Activated CD4-positive, alpha-beta memory T cell treated with anti-CD3 and anti-CD28 coated beads, Interleukin-2, amount 10 ng/mL, durations not matched to agents 7 days and 5 days (primary cell): ENCODE data around the gene HEG1. TPM values are rescaled to one million over a fixed set of nuclear protein-coding genes. Genes with fewer than 3 reads are reported as not detected.
A peak's percentile ranks its signal among the peaks of the same experiment; 100 is the strongest.

Experiments used
- CTCF ChIA-PET: fragments of 350-600 bp; sonication (Branson Sonifier 250); formaldehyde crosslinking; loops from one replicate; lab custom pipeline; 2021; ENCODE audit warnings: antibody characterized with exemption, inconsistent platforms; lab: Charles Lee
- POLR2A ChIA-PET: fragments of 350-600 bp; sonication (Branson Sonifier 250); formaldehyde crosslinking; loops from one replicate; lab custom pipeline; 2021; ENCODE audit warnings: antibody characterized with exemption; lab: Charles Lee
- DNase-seq: peaks from one replicate; pipeline ENCODE4 v3.0.0-alpha.2; 2020
- H3K27ac Mint-ChIP-seq: one replicate; pipeline ENCODE4 v1.8.0; 2021; ENCODE audit warnings: mild to moderate bottlenecking, mixed read lengths
- H3K27me3 Mint-ChIP-seq: one replicate; pipeline ENCODE4 v1.8.0; 2021; ENCODE audit warnings: mixed read lengths
- H3K36me3 Mint-ChIP-seq: one replicate; pipeline ENCODE4 v1.8.0; 2021; ENCODE audit warnings: low read depth, mixed read lengths
- H3K4me1 Mint-ChIP-seq: one replicate; pipeline ENCODE4 v1.8.0; 2021; ENCODE audit warnings: mixed read lengths
- H3K4me3 Mint-ChIP-seq: one replicate; pipeline ENCODE4 v1.8.0; 2021; ENCODE audit warnings: mild to moderate bottlenecking, mixed read lengths
- H3K9me3 Mint-ChIP-seq: one replicate; pipeline ENCODE4 v1.8.0; 2021; ENCODE audit warnings: mixed read lengths
- total RNA-seq, 2 experiments: library from RNA; stranded (reverse); gene quantifications; one replicate each; pipeline ENCODE4 v1.2.3, GENCODE V29; 2021

The HEG1 gene
- total RNA-seq, 2 experiments from 2014 or later = 26.7 to 27.7 TPM

DNA sequence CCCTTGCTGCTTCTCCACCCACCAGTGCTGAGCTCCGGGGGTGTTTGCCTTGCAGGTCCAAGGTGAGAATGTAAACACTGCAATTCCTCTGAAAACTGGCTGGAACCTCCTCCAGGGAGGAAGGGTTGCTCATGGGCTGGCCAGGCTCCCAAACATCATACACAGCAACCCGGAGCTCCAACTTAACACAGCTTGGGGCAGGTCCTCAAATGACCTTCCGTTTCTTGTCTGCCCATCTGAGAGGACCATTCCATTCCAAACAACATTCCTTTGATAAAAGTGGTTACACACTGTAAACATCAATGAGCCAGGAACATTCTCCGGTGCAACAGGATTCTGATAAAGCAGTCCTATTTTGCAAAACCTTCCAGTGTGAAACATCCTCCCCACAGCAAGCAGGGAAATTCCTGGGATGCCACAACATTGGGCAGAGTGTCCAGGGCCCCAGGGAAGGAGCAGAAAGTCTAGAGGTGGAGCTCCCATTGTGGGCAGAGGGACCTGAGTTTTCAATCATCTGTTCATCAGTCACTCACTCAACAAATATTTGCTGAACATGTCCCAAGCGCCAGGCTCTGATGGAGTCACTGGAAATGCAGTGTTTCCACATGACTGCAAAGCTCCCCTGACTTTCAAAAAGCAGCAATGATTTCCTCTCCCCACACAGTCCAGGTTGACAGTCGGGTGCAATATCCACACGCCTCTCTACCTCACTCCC is 7.3 kb upstream of the HEG1 start:
- H3K27me3 Mint-ChIP-seq = peaks cover 66% of the 10 kb centered on the region
- ChIA-PET CTCF (no interaction called here), POLR2A (no interaction called here)
- H3K36me3 Mint-ChIP-seq = no peaks in the 10 kb centered on the region
- H3K4me1 Mint-ChIP-seq = no peaks in the 10 kb centered on the region
- H3K27ac Mint-ChIP-seq = no peak overlapping the region
- DNase-seq = no peak
- H3K4me3 Mint-ChIP-seq = no peak overlapping the region
- H3K9me3 Mint-ChIP-seq = peaks cover 4% of the 10 kb centered on the region

DNA sequence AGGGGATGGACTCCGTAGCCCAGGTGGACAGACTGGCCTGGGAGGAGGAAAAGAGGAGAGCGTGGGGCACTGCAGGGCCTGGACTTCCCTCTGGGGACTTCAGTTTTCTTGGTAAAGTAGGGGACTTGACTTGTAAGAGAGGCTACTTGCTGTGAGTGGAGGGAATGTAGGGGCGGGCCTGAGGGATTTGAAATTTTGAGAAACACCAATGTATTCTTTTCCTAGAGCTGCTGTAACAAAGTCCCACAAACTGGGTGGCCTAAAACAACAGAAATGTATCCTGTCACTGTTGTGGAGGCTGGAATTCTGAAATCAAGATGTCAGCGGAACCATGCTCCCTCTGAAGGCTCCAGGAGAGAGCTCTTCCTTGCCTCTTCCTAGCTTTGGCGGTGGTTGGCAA is 5.8 kb upstream of the HEG1 start:
- Mint-ChIP-seq H3K4me1 (no peaks in the 10 kb centered on the region), H3K9me3 (peaks cover 4% of the 10 kb centered on the region), H3K36me3 (no peaks in the 10 kb centered on the region), H3K27me3 (peaks cover 62% of the 10 kb centered on the region), H3K4me3 (no peak overlapping the region), H3K27ac (no peak overlapping the region)
- POLR2A ChIA-PET = no interaction called here
- DNase-seq = no peak
- CTCF ChIA-PET = no interaction called here

GRCh38 chr3:125061170-125061569 is 5.4 kb upstream of the HEG1 start:
- Mint-ChIP-seq H3K4me1 (peaks cover 4% of the 10 kb centered on the region), H3K9me3 (peaks cover 4% of the 10 kb centered on the region), H3K4me3 (no peak overlapping the region), H3K27ac (no peak overlapping the region), H3K27me3 (peaks cover 67% of the 10 kb centered on the region), H3K36me3 (no peaks in the 10 kb centered on the region)
- ChIA-PET CTCF (no interaction called here), POLR2A (no interaction called here)
- DNase-seq = no peak

- Mint-ChIP-seq H3K9me3 (peaks cover 3% of the 10 kb centered on the region), H3K4me1 (peaks cover 6% of the 10 kb centered on the region), H3K27ac (no peak overlapping the region), H3K4me3 (no peak overlapping the region), H3K27me3 (peaks cover 66% of the 10 kb centered on the region), H3K36me3 (peaks cover 1% of the 10 kb centered on the region)
- POLR2A ChIA-PET = no interaction called here
- CTCF ChIA-PET = no interaction called here
- DNase-seq = no peak
Observed at GRCh38 chr3:125059488-125060245, 3.9 kb upstream of the HEG1 start.

DNA sequence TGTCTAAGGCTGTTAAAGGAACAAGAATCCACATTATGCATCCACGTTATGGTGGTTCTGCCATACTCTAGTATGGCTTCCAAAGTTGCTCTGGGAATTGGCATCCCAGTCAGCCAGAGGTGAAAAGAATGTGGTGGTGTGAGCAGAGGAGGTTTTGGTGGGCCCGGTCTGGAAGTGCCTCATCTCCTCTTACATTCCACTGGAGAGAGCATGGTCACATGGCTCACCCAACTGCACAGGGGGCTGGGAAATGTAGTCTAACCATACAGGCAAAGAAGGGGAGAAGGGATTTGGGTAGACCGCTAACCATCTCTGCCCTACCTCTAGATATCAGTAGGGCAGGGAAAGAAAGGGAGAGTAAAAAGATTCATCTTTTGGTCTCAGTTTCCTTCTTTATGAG is 3.2 kb upstream of the HEG1 start:
- H3K9me3 Mint-ChIP-seq = no peaks in the 10 kb centered on the region
- peaks cover 7% of the 10 kb centered on the region for H3K36me3 Mint-ChIP-seq
- H3K4me1 Mint-ChIP-seq = peaks cover 13% of the 10 kb centered on the region
- DNase-seq = no peak
- no peak overlapping the region for H3K27ac Mint-ChIP-seq
- CTCF ChIA-PET = no interaction called here
- H3K4me3 Mint-ChIP-seq = no peak overlapping the region
- POLR2A ChIA-PET = interaction anchor here (1.5 kb wide), 1 partner anchor 316 kb away, joined by 3 read pairs; no protein-coding TSS in a partner anchor
- peaks cover 59% of the 10 kb centered on the region for H3K27me3 Mint-ChIP-seq

DNA sequence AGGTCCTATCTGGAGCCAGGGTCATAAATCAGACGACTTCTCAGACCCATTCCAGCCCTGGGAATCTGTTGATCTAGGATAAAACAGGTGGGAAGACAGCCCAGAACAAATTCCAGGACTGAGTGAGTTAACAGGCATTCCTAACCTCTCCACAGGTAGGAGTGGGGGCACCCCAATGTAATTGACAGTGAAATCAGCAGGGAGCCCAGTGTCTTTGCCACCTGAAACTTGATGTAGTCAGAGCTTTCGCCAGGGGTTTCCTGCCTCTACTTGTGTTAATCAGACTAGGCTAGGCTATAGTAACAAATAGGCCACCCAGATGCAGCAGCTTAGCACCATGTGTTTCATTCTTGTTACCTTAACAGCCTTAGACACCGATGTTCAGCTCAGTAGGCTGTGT is 2.7 kb upstream of the HEG1 start:
- ChIA-PET CTCF (no interaction called here), POLR2A (interaction anchor here (1.2 to 1.5 kb wide), 2 partner anchors 26 to 316 kb away, joined by 3 read pairs; no protein-coding TSS in a partner anchor)
- Mint-ChIP-seq H3K27me3 (peaks cover 55% of the 10 kb centered on the region), H3K4me3 (no peak overlapping the region), H3K9me3 (no peaks in the 10 kb centered on the region), H3K36me3 (peaks cover 11% of the 10 kb centered on the region), H3K4me1 (peaks cover 17% of the 10 kb centered on the region), H3K27ac (no peak overlapping the region)
- DNase-seq = no peak

DNA sequence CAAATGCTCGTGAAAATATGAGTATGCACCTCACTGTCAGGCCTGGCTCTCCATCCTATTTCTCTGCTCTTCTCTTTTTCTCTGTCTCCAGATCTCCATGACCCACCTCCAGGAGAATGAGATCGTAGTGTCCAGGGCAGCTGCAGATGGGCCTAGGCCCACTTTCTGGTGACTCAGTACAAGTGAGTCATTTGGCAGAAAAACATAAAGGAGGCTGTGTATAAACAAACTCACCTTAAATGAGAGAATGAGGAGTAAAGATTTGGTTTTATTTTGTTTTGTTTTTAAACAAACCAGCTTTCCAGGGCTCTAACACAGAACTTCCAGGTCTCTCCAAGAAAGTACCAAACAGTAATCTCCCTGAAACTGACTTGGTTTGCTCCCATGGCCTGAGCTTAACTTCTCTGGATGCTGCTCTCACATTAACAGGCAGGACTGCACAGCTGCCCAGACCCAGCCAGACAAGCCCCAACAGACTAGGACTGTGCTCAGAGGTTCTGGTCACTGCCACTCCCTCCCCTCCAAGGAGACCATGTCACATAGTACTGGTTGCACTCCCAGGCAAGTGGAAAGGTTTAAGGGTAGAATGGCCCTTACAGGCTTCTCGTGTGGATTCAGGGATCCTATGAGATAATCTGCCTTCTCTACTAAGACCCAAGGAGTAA is 1.5 kb upstream of the HEG1 start:
- Mint-ChIP-seq H3K4me1 (peaks cover 29% of the 10 kb centered on the region), H3K27ac (no peak overlapping the region), H3K27me3 (peaks cover 46% of the 10 kb centered on the region), H3K36me3 (peaks cover 12% of the 10 kb centered on the region), H3K9me3 (no peaks in the 10 kb centered on the region), H3K4me3 (no peak overlapping the region)
- DNase-seq = no peak
- ChIA-PET CTCF (no interaction called here), POLR2A (interaction anchor here (1.2 to 1.5 kb wide), 2 partner anchors 25 to 317 kb away, joined by 3 read pairs; no protein-coding TSS in a partner anchor)

DNA sequence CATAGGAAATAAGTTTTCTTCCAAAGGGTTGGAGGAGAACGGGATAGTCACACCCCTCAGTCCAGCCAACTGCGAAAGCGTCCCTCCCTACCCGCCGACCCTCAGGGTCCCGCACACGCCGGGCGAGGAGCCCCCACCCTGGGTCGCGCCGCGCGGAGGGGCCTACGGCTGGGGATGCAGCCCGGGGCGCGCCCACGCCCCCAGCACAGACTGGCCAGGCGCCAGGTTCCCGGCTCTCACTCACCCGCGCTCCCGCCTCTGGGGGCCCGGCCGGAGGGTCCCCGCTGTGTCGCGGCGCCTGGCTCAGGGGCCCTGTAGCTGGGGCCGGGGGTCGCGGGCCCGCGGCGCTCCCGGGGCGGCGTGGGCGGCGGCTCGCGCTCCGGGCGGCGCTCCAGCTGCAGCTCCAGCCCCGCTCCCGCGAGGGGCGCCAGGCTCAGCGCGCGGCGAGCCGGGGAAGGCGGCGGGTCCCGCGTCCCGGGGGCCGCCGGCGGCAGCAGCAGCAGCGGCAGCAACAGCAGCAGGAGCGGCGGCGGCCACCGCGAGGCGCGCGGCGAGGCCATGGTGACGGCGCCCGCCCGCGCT is 375 bp downstream of the HEG1 start:
- Mint-ChIP-seq H3K27me3 (peaks cover 29% of the 10 kb centered on the region), H3K36me3 (peaks cover 15% of the 10 kb centered on the region), H3K27ac (peak overlapping the region; percentile 32), H3K9me3 (no peaks in the 10 kb centered on the region), H3K4me1 (peaks cover 48% of the 10 kb centered on the region), H3K4me3 (peak overlapping the region; percentile 84)
- CTCF ChIA-PET = no interaction called here
- POLR2A ChIA-PET = interaction anchor here (1.1 to 1.4 kb wide), 2 partner anchors 34 to 74 kb away, joined by 3 to 4 read pairs; no protein-coding TSS in a partner anchor
- peak; percentile 17 for DNase-seq

DNA sequence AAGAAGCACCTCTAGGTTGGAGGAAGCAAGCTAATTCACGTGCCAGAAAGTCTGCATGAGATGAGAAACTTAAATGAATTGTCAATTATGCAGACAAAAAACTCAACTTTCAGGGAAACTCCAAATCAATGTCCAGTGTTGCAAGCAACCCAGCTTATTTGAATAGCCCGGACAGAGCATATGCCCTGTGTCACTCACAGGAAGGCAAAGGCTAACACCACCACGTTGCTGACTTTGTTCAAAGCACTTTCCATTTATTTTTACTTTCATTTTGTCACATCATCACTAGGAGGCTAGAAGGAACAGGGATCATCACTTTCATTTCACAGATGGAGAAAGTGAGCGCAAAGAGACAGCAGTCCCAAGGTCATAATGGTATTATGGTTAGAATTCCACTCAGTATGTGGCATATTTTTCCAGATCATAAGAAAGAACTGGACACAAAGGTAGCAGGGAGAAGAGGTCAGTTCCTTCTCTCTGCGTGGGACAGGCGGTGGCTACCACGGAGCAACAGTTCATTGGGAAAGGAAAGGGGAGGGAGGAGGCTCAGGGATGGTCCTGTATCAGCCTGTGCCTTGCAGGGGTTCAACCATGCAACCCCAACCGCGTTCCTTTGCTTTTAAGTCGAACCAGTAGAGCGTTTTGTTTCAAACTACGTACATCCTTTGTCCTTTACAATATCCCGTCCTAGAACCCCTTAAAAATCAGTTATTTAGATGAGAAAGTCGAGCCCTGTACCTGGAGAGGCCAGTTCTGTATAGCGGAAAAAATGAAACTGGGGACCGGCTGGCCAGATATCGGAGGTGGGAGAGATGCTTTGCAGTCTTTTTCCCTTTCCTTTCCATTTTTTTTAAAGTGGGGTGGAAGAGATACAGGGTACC is 1.1 kb downstream of the HEG1 start:
- CTCF ChIA-PET = interaction anchor here (0.8 kb wide), 1 partner anchor 465 kb away, joined by 3 read pairs; the partner anchor contains the start of gene SNX4
- Mint-ChIP-seq H3K4me3 (peak overlapping the region; percentile 84), H3K4me1 (peaks cover 50% of the 10 kb centered on the region), H3K27me3 (peaks cover 25% of the 10 kb centered on the region), H3K27ac (peak overlapping the region; percentile 32), H3K36me3 (peaks cover 17% of the 10 kb centered on the region), H3K9me3 (no peaks in the 10 kb centered on the region)
- DNase-seq = peak; percentile 28
- POLR2A ChIA-PET = interaction anchor here (0.9 to 1.4 kb wide), 2 partner anchors 33 to 86 kb away, joined by 3 to 4 read pairs; no protein-coding TSS in a partner anchor

DNA sequence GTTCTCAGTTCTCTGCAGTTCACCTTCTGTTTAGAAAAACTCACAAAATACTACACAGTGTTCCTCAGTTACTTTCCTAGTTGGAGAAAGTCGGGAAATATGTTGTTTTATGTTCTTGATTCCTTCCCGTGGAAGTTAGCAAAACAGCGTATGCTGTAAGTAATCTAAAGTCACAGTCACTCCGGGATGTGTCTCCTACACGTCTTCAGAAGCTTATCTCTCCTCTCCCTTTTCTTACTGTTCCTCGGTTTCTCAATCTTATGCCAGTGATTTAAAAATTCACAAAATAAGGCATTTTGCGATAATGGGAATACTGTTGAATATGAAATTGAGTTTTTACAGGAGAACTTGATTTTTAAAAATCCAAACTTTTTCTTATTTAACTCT is 1.7 kb downstream of the HEG1 start:
- ChIA-PET POLR2A (interaction anchor here (0.9 kb wide), 1 partner anchor 87 kb away, joined by 3 read pairs; no protein-coding TSS in a partner anchor), CTCF (interaction anchor here (0.8 to 1.5 kb wide), 2 partner anchors 30 to 466 kb away, joined by 3 to 5 read pairs; partner anchors contain the start of gene SNX4)
- Mint-ChIP-seq H3K36me3 (peaks cover 24% of the 10 kb centered on the region), H3K27me3 (peaks cover 29% of the 10 kb centered on the region), H3K27ac (no peak overlapping the region), H3K4me1 (peaks cover 52% of the 10 kb centered on the region), H3K4me3 (peak overlapping the region; percentile 84), H3K9me3 (no peaks in the 10 kb centered on the region)
- DNase-seq = no peak

GRCh38 chr3:125053304-125053699 is 2.5 kb downstream of the HEG1 start:
- H3K27me3 Mint-ChIP-seq = peaks cover 25% of the 10 kb centered on the region
- no peaks in the 10 kb centered on the region for H3K9me3 Mint-ChIP-seq
- DNase-seq = no peak
- peaks cover 54% of the 10 kb centered on the region for H3K4me1 Mint-ChIP-seq
- ChIA-PET POLR2A (interaction anchor here (1.1 kb wide), 1 partner anchor 542 kb away, joined by 3 read pairs; the partner anchor contains the start of gene OSBPL11), CTCF (interaction anchor here (0.8 to 1.5 kb wide), 2 partner anchors 29 to 467 kb away, joined by 3 to 5 read pairs; partner anchors contain the start of gene SNX4)
- peak overlapping the region; percentile 2 for H3K27ac Mint-ChIP-seq
- H3K36me3 Mint-ChIP-seq = peaks cover 30% of the 10 kb centered on the region
- H3K4me3 Mint-ChIP-seq = no peak overlapping the region
